Smooth muscle cell of the brain vasculature (primary cell): ENCODE results near the gene KCTD14.
"Not testable (repeated sequence)": the region's sequence is repeated elsewhere in the genome, so short reads cannot be mapped to it uniquely, and the experiment has no call there.

Source experiments
- DNase-seq: peaks from one replicate; pipeline ENCODE4 v3.0.0-alpha.2; 2012; ENCODE audit warnings: low read depth, low spot score

Gene KCTD14, protein sequence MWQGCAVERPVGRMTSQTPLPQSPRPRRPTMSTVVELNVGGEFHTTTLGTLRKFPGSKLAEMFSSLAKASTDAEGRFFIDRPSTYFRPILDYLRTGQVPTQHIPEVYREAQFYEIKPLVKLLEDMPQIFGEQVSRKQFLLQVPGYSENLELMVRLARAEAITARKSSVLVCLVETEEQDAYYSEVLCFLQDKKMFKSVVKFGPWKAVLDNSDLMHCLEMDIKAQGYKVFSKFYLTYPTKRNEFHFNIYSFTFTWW

DNA sequence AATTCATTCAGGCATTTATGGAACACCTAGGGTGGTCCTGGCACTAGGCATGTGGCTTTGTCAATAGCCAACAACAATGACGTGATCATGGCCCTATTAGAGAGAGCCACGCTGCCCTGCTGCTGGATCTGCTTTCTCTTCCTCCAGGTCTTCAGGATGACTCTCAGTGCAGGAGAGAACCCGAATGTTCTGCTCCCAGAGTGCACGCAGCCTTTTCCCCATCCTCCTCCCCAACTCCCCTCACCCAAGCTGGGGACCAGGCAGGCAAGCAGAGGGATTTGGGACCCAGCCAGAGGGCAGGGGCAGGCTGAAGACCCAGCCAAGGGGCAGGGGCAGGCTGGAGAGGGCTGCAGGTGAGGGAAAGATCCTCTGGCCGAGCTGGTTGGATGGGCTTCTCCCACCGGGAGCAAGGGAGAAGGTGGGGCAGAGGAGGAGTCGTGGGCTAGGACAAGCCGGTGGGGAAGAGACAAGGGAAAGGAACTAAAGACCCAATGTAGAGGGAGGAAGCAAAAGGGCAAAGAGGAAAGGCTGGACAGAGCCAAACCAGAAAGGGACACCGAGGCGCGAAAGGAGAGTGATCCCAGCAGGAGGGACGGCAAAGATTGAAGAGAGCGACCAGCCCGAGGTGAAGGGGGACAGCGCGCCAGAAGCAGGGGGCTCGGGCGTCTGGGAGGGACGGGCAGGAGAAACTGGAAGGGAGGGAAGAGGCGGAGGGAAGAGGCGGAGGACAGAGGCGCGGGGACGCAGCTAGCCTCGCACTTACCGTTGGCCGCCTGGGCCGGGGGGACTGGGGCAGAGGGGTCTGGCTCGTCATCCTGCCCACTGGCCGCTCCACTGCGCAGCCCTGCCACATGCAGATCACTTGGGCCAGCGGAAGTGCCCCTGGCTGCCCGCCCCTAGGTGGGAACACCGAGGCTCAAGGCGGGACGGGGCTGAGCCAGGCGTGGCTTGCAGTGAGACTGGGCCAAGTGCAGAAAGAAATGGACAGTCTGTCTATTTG, at the start of gene KCTD14:
TSS of gene KCTD14 (minus strand) at position 880 of the 1,000 bp plus-strand sequence. CDS start at position 853, 27 bp downstream.
- DNase-seq: no peak

DNA sequence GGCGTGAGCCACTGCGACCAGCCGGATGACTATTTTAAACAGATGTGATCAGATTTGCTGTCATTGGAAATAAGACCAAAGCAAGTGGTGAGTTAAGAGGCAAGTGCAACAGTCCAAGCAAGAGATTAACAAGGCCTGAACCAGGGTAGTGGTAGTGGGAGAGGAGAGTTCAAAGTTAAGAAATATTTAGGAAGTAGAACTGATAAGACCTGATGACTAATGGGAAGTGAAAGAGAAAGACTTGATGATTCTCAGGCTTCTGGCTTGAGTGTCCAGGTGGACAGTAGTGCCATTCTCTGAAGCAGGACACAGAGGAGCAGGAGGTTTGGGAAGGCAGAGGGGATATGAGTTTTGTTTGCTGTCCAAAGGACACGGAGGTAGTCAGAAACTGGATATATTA, 49.4 kb upstream of the KCTD14 start:
- DNase-seq: no peak

DNA sequence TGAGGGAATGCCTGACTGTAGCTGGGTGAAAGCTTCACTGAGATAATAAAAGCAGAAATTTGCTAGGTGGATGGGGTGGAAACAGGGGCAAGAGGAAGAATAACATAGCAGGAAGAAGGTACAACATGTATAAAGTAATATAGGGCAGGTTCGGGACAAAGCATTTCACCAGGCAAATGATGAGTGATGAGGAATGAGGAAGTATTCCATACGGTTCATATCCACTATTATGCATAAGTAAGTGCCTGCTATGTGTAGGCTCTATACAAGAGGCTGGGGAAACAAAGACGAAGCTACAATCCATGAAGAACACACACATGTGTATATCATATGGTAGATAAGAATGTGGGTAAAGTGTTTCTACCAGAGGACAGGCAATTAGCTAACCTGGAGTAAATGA, 48.6 kb upstream of the KCTD14 start:
- no peak for DNase-seq

DNA sequence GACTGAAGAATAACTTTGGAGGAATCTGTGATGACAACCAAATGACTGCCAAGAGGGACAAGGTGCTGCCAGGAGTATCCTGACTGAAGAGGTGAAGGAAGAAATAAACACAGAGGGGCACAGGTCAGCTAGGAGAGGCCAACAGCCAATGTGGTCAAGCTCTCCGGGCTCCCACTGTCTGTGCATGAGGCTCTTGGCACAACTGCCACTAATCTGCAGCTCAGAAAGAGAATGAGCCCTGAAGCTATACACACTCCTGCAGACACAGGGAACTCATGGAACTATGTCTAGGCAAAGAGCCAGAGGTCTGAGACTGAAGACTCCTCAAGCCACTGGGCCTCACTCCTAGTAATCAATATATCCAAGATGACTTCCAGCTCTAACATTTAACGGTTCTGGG, 47.5 kb upstream of the KCTD14 start:
- DNase-seq: no peak

DNA sequence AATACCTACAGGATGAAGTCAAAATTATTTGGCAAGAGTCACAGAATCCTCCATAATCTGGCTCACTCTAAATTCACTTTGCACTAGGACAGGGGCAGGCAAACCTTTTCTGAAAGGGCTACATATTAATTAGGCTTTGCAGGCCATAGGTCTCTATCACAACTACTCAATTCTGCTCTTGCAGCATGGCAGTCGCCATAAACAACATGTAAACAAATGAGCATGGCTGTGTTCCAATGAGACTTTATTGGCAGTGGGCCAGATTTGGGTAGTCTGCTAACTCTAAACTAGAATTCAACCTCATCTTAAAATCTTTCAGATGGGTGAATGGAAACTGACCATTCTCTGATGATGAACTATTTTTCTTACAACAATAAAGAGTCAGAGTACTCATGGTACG, 46.4 kb upstream of the KCTD14 start:
- no peak for DNase-seq

DNA sequence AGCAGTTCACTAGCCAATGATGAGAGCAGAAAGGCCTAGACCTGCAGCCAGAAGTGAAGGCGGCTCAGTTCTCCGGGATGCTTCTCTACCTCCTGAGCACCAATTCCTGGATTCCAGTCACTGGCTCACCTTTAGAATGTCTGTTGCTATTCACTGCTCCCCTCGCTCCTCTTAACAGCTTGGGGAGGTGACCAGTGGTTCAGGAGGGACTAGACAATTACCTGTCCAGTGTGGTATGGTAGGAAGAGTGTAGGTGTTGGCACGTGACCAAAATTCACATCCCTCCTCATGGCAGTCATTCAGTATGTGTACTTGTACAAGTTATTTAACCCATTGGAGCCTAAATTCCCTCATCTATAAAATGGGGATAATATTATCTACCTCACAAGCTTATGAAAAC, 44.6 kb upstream of the KCTD14 start:
- DNase-seq: no peak

DNA sequence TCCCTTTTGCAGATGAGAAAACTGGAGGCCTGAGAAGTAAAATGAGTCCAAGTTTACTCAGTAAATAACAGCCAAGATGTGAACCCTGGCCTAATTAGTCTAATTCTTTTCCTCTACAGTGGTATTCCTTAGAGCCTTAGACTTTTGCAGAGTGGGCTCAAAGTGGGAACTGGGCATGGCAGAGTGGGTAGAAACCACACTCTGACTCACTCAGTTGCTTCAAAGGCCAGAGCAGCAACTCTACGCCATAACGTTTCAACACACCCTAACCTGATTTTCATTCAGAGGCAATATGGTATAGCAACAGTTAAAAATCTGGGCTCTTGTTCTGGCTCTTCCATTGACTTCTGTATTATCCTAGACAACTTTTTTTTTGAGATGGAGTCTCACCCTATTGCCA, 43.4 kb upstream of the KCTD14 start:
- no peak for DNase-seq

DNA sequence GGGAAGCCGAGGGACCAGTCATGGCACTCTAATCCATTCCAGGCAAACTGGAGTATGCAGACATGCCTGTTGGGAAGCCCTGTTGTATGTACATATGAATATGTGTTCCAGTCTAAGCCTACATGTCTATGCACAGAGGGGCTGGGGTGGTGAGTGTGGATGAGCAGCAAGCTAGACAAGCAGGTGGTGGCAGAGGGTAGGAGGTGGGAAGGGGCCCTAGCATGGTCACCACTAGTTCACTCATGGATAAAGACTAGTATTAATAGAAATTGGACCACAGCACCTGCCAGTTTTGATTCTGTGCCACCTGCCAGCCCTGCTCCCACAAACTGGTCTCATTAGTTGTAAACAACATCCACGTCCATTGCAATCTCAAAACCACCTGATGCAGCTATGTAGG, 42.1 kb upstream of the KCTD14 start:
- DNase-seq: no peak

DNA sequence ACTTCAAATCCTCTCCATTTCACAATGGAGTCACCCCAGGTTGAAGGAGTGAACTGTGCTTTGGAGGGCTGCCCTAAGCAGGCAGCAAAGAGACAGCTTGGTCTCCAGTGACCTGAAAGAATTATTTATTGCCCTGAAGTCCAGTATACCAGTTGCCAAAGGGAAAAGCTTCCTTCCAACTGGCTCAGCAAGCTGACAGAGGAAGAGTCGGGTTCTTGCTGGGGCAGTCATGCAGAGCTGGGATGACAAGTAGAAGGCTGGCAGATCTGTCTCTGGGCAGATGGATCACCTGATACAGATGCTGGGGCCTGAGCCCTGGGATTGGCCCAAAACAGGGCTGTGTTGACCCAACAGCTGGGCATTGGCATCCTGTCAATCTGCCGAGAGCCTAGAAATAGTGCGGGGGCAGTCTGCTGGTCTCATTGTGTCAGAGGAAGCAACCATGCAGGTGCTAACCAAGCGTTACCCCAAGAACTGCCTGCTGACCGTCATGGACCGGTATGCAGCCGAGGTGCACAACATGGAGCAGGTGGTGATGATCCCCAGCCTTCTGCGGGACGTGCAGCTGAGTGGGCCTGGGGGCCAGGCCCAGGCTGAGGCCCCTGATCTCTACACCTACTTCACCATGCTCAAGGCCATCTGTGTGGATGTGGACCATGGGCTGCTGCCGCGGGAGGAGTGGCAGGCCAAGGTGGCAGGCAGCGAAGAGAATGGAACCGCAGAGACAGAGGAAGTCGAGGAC, 40.5 kb upstream of the KCTD14 start, which contains the start of gene THRSP:
TSS of gene THRSP (plus strand) at position 422 of the 742 bp plus-strand sequence. CDS start at position 443, 21 bp downstream.
- no peak for DNase-seq

DNA sequence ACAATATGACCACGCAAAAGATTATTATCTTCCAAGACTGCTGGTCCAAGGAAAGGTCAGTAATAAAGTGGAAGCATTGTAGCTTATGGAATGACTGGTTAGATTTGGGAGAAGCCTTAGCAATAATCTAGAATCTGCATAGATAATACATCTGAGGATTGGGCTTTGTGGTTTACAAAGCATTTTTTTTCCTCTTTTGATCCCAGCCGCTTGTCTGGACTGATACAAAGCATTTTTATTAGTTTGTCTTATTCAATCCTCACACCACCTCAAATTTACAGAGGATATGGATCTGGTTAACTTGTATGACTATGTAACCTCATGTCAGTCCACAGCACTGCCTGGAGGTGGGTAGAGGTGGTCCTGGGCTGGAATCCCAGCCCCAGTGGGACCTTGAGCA, 39.6 kb upstream of the KCTD14 start:
- DNase-seq: no peak

DNA sequence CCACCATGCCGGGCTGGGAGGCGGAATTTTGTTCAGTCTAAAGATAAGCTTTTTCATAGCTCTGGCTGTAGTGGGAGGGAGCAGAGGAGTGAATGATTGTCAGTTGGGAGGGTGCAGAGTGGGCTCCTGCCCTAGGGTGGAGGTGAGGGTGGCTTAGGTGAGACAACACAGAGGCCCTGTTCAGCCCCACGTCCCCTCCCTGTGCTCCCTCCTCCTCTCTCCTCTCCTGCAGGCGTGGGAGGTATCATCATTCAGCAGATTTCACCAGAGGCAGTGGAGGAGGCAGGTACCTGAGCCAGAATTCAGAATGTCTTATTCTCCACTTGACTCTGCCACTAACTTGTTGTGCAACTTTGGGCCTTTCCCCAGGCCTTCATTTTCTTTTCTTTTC, 38.8 kb upstream of the KCTD14 start:
- DNase-seq: no peak

DNA sequence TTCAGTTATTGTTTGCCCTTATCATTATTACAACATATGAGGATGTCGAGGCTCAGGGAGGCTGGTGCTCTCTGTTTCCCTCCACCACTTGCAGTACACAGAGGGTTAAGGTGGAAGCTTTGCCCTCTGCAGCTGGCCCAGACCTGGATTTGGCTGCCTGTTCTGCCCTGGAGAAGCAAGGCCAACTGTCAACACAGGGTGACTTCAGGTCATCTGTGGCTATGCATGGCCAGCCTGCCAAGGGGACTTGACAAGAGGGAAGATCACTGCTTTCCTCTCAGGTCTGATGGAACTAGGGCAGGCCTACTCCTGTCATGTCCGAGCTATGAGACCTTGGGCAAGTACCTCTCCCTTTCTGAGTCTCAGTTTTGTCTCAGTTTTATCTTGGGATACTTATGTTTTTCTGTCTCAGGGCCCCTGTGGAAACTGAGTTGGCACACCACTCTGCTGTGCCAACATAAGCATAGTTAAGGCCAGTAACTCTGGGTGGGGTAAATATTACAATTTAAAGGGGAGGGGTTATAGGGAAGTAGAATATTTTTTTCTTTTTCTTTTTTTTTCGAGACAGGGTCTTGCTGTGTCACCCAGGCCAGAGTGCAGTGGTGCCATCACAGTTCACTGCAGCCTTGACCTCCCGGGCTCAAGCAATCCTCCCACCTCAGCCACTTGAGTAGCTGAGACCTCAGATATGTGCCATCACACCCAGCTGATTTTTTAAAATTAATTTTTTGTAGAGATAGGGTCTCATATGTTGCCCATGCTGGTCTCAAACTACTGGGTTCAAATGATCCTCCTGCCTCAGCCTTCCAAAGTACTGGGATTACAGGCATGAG, 38.2 kb upstream of the KCTD14 start:
- no peak for DNase-seq

DNA sequence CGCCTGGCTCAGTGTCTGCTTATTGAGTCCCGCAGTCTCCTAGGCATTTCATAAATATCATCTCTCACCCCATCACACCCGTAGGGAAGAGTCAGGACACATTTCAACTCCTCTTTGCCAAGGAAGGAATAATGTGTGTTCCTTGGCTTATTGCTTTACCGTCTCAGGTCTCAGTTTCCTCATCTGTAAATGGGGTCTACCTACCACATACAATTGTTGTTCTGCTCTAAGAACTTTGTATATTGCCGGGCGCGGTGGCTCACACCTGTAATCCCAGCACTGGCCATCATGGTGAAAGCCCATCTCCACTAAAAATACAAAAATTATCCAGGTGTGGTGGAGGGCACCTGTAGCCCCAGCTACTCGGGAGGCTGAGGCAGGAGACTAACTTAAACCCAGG, 37.5 kb upstream of the KCTD14 start:
- no peak for DNase-seq

DNA sequence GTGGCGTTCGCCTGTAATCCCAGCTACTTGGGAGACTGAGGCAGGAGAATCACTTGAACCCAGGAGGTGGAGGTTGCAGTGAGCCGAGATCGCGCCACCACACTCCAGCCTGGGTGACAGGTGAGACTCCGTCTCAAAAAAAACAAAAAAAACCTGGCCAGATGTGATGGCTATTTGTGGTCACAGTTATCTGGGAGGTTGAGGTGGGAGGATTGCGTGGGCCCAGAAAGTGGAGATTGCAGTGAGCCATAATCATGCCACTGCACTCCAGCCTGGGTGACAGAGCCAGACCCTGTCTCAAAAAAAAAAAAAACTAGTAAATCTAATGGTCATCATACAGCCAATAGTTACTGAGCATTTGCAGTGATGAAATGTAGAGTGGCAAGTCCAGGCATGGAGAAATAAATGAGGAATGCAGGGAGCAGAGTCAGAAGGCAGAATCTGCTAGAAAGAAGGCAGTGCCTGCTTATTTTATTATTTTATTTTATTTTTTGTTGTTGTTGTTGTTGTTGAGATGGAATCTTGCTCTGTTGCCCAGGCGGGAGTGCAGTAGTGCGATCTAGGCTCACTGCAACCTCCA, 36.8 kb upstream of the KCTD14 start:
- not testable (repeated sequence) for DNase-seq

DNA sequence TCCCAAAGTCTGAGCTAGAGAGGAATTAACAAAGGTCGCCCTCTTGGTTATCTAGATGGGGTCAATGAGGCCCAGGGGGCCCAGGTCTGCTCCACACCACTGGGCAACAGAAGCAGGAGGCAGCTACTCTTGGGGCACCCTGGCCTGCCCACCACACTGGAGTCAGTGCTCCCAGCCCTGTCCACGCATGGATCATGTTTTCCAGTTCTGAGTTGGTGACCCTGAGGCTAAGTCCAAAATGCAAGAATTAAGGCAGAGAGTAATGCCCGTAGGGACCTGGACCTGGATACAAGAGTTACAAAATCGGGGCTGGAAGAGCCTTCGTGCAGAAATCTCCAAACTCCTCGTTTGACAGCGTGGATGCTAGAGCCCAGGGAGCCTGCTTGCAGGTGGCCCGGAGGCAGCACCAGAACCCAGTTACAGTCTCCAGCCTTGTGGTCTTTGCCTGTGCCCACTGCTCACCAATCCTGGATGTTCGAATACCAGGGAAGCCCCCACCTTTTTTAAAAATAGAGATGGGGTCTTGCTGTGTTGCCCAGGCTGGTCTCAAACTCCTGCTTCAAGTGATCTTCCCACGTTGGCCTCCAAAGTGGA, 34.5 kb upstream of the KCTD14 start:
- DNase-seq: no peak

DNA sequence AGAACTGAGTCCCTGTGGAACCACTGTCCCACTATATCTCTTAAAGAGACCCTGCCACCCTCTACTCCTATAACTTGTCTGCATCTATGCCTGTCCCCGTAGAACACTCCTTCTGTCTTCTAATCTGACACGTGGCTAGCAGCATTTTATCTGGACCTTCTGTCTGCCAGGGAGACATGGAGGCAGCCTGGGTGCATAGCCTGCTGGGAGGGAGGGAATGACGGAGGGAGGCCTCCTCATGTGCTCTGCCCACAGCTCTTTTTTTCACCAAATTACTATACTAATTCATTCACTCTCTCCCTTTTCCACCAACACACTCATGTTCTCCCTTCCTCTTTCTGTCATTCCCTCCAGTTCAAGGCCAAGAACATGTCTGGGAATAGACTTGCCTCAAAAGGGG, 33.0 kb upstream of the KCTD14 start:
- DNase-seq: no peak

DNA sequence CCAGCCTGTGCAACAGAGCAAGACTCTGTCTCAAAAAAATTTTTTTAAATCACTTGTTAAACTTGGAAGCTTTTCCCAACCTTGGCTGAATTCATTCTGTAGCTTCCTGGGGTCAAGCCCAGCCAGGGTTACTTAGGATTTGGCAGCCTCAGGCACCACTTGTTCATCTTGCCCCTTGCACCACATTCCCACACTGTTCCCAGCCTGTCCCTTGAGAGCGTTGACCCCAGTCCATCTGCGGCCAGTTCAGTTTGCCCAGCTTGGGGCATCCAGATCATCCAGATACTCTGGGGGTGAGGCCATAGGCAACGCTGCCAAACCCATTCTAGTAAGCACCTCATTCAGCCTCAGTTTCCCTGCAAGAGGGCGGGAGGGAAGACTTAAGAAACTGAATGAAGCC, 31.9 kb upstream of the KCTD14 start:
- DNase-seq: no peak

DNA sequence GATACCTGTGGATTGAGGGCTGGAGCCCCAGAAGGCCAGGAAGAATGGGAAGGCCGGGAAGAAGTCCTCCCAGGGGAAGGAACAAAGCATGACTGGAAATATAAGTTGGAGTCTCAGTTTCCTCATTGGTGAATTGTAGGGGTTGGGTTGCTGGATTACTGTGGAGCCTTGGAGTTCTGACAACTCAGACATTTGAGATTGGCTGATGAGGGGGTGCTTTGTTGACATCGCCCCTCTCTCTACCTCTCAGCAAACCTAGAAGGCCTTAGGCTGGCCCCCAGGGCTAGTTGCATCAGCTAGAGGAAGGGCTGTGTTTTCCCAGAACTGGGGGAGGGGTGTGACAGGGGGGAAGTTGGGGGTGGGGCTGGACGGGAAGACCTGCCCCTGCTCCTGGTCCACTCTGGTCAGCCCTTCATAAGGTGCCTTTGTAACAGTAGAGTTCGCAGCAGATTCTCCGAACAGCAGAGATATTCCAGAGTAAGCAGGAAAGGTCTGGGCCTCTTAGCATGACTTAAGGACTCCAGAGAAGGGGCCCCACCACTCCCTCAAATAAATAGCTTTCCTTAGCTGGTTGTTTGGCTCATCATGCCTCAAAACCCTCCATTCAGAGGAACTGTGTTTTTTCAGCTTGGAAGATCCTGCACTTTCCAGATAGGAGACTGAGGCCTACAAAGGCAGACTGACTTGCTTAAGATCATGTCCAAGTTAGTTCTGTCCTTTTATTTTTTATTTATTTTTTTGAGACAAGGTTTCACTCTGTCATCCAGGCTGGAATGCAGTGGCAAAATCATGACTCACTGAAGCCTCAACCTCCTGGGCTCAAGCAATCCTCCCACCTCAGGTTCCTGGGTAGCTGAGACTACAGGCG, 28.1 kb upstream of the KCTD14 start:
- no peak for DNase-seq

DNA sequence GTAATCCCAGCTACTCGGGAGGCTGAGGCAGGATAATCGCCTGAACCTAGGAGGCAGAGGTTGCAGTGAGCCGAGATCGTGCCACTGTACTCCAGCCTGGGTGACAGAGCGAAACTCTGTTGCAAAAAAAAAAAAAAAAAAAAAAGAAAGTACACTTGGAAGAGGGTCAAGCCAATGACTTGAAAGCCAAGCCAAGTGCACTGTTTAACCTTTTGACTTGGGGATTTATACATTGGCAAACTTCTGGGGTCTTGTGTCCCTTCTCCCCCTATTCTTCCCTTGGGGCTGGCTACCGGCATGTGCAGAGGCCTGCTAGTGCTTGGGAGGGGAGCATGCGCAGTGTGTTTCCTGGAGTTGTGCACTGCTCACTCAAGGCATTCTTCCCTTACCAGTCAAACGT, 26.3 kb upstream of the KCTD14 start:
- DNase-seq: no peak
